ENCODE results near the gene CHST8. TPM values are rescaled to one million over a fixed set of nuclear protein-coding genes. Genes with fewer than 3 reads are reported as not detected.

CHST8 gene
- total and polyA plus RNA-seq, 11 donors = 0.10 to 0.88 (median 0.22) TPM; not detected in 3

DNA sequence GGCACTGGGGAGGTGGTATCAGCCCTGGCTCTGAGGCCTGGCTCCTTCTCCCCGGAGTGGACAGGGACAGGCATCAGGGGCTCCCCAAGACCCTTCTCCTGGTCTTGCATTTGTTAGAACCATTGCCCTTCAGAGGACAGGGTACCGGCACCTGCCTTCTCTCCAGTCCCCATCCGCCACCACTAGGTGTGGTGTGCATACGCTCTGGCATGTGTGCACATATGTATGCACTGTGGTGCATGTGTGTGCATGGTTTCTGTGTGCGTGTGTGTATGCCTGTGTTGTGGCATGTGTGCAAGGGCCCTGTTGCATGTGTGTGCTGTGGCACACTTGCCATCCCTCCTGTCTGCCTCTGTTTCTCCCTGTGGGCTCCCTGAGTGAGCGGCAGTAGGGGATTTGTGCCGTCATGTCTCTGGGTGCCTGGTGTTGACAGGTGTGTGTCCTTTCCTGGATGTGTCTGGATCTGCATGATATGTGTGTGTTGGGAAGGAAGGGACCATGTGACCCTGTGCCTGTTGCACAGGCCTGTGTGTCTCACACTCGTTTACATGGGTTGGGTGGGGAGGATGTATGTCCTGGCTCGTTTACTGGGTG is 184.2 kb downstream of the CHST8 start:
- WGBS, 4 donors = 75 to 87% (median 83%) methylated on average over 8 to 9 of the region's 9 CpGs
- Histone ChIP-seq H3K36me3 (peaks cover 0 to 78% (median 47%) of the 10 kb centered on the region in 9 donors), H3K9me3 (no peaks in the 10 kb centered on the region), H3K27ac (no peak overlapping the region), H3K27me3 (no peaks in the 10 kb centered on the region), H3K4me1 (peaks cover 0 to 38% (median 18%) of the 10 kb centered on the region in 12 donors), H3K4me3 (no peak overlapping the region)
- intact Hi-C loops (cut with DNase I) = no loop called here
- TF ChIP-seq, protein P1, sequence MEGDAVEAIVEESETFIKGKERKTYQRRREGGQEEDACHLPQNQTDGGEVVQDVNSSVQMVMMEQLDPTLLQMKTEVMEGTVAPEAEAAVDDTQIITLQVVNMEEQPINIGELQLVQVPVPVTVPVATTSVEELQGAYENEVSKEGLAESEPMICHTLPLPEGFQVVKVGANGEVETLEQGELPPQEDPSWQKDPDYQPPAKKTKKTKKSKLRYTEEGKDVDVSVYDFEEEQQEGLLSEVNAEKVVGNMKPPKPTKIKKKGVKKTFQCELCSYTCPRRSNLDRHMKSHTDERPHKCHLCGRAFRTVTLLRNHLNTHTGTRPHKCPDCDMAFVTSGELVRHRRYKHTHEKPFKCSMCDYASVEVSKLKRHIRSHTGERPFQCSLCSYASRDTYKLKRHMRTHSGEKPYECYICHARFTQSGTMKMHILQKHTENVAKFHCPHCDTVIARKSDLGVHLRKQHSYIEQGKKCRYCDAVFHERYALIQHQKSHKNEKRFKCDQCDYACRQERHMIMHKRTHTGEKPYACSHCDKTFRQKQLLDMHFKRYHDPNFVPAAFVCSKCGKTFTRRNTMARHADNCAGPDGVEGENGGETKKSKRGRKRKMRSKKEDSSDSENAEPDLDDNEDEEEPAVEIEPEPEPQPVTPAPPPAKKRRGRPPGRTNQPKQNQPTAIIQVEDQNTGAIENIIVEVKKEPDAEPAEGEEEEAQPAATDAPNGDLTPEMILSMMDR (IDR thresholded peaks at IDR 0.05) = no peak
- TF ChIP-seq POLR2A (IDR thresholded peaks at IDR 0.05) = no peak
- DNase-seq (peak in 1 of 5 donors; percentile 3), ATAC-seq (no peak)

DNA sequence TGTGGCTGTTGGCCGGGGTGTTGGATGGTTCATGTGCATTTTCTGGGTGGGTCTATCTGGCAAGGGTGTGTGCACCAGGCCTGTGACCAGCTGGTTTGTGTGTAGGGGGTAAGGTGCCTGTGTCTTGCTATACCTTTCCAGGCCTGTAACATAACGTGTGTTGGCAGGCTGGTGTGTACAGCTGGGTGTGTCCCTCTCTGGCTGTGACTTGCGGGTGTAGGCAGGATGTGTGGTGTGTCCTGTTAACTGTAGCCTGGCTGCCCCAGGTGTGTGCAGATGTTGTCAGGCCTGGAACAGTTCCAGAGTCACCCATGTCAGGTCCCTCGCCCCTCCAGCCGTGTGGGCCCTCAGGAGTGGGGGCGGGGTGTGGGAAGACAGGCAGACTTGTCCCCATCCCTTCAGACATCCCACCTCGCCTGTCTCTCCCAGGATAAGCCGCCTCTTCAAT is 184.7 kb downstream of the CHST8 start:
- no peak overlapping the region for H3K27ac ChIP-seq
- DNase-seq (peak in 1 of 5 donors; percentile 24), ATAC-seq (peak in 1 of 4 donors; percentile 8)
- peaks cover 0 to 78% (median 47%) of the 10 kb centered on the region in 9 donors for H3K36me3 ChIP-seq
- no peaks in the 10 kb centered on the region for H3K27me3 ChIP-seq
- H3K9me3 ChIP-seq = no peaks in the 10 kb centered on the region
- TF ChIP-seq, protein P1 (IDR thresholded peaks at IDR 0.05) = no peak
- TF ChIP-seq POLR2A (IDR thresholded peaks at IDR 0.05) = no peak
- H3K4me3 ChIP-seq = no peak overlapping the region
- 71 to 83% (median 72%) methylated on average over 7 to 8 of the region's 8 CpGs for WGBS, 4 donors
- H3K4me1 ChIP-seq = peaks cover 0 to 38% (median 18%) of the 10 kb centered on the region in 12 donors
- intact Hi-C loops (cut with DNase I) = no loop called here

DNA sequence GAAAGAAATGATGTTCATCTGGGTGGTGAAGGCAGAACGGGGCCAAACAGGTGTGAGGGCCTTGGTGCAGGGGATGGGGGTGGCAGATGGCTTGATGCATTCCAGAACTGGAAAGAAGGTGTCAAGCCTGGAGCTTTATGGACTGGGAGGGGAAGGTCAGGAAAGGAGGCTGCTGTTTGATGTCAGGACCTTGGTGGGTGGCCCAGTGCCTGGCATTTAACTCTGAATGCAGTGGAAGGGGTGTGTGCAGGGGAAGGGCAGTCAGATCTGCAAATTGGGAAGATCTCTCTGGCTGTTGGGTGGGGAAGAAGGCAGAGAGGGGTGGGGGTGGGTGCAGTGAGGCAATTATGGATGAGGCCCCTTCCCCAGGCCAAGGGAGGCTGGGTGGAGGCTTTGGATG is 186.6 kb downstream of the CHST8 start:
- Histone ChIP-seq H3K36me3 (peaks cover 0 to 81% (median 48%) of the 10 kb centered on the region in 9 donors), H3K27ac (no peak overlapping the region), H3K27me3 (no peaks in the 10 kb centered on the region), H3K4me3 (no peak overlapping the region), H3K4me1 (peaks cover 0 to 34% (median 18%) of the 10 kb centered on the region in 12 donors), H3K9me3 (no peaks in the 10 kb centered on the region)
- no peak for ATAC-seq
- intact Hi-C loops (cut with DNase I) = no loop called here
- TF ChIP-seq, protein P1 (IDR thresholded peaks at IDR 0.05) = no peak
- TF ChIP-seq POLR2A (IDR thresholded peaks at IDR 0.05) = no peak
- WGBS, 4 donors = 83 to 95% (median 88%) methylated on average over 1 of the region's 1 CpG
- DNase-seq = peak in 1 of 5 donors; percentile 1

DNA sequence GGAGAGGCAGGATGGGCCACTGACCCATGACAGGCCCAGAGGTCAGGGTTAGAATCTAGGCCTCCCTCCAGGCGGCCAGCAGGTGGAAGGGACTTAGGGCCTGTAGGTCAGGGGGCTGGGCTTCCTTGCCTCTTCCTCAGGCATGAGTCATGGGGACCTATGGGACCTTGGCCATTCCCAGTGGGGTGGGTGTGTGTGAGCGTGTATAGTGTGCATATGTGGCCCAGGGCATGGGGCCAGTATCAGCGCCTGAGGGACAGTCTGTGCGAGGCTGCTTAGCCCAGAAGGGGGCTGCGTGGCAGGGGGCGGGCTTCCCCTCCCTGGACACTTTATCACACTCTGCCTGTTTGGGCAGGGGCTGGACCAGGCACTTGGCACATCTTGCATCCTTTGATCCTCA is 188.2 kb downstream of the CHST8 start:
- peaks cover 0 to 22% (median 10%) of the 10 kb centered on the region in 12 donors for H3K4me1 ChIP-seq
- DNase-seq = peak in 1 of 5 donors; percentile 59

More for the DNA sequence above, 188.2 kb downstream of the CHST8 start:
- Histone ChIP-seq H3K4me3 (no peak overlapping the region), H3K27ac (no peak overlapping the region), H3K9me3 (no peaks in the 10 kb centered on the region), H3K27me3 (no peaks in the 10 kb centered on the region), H3K36me3 (peaks cover 0 to 76% (median 43%) of the 10 kb centered on the region in 9 donors)
- ATAC-seq = peak; percentile 46 to 73 (median 52)
- intact Hi-C loops (cut with DNase I) = no loop called here
- WGBS, 4 donors = 49 to 81% (median 79%) methylated on average over 6 of the region's 6 CpGs
- TF ChIP-seq, protein P1 (IDR thresholded peaks at IDR 0.05) = no peak
- no peak for TF ChIP-seq POLR2A (IDR thresholded peaks at IDR 0.05)
